ENCODE measurements around the gene IDS.
"Not testable (repeated sequence)": the region's sequence is repeated elsewhere in the genome, so short reads cannot be mapped to it uniquely, and the experiment has no call there.

IDS gene

GRCh38 chrX:149504226-149504914 is 736 bp downstream of the IDS start:
- no peak for DNase-seq (ENCODE audit: low read depth)
- H3K4me3 ChIP-seq (ENCODE audit: low read depth, low read length): peak overlapping the region; percentile 79
- TF ChIP-seq CTCF (IDR thresholded peaks at IDR 0.05; ENCODE audit: low read depth, low read length, missing control alignments): peak; percentile 69

GRCh38 chrX:149503446-149503845 is 1.7 kb downstream of the IDS start:
- not testable (repeated sequence) for H3K4me3 ChIP-seq (ENCODE audit: low read depth, low read length); DNase-seq (ENCODE audit: low read depth)

- DNase-seq (ENCODE audit: low read depth); H3K4me3 ChIP-seq (ENCODE audit: low read depth, low read length): not testable (repeated sequence)
These were observed 2.2 kb downstream of the IDS start for GRCh38 chrX:149502923-149503322.

GRCh38 chrX:149499766-149500165 is 5.3 kb downstream of the IDS start:
- no peak overlapping the region for H3K4me3 ChIP-seq (ENCODE audit: low read depth, low read length)
- no peak for TF ChIP-seq CTCF (IDR thresholded peaks at IDR 0.05; ENCODE audit: low read depth, low read length, missing control alignments)
- DNase-seq (ENCODE audit: low read depth): no peak

- no peak for DNase-seq (ENCODE audit: low read depth)
- H3K4me3 ChIP-seq (ENCODE audit: low read depth, low read length): no peak overlapping the region
- TF ChIP-seq CTCF (IDR thresholded peaks at IDR 0.05; ENCODE audit: low read depth, low read length, missing control alignments): no peak
These were observed 6.3 kb downstream of the IDS start for GRCh38 chrX:149498767-149499166.

- no peak for TF ChIP-seq CTCF (IDR thresholded peaks at IDR 0.05; ENCODE audit: low read depth, low read length, missing control alignments)
- DNase-seq (ENCODE audit: low read depth): no peak
- H3K4me3 ChIP-seq (ENCODE audit: low read depth, low read length): no peak overlapping the region
These were observed 7.5 kb downstream of the IDS start for GRCh38 chrX:149497626-149498025.

GRCh38 chrX:149497054-149497453 is 8.1 kb downstream of the IDS start:
- H3K4me3 ChIP-seq (ENCODE audit: low read depth, low read length): no peak overlapping the region
- no peak for DNase-seq (ENCODE audit: low read depth)
- no peak for TF ChIP-seq CTCF (IDR thresholded peaks at IDR 0.05; ENCODE audit: low read depth, low read length, missing control alignments)

- TF ChIP-seq CTCF (IDR thresholded peaks at IDR 0.05; ENCODE audit: low read depth, low read length, missing control alignments): no peak
- no peak for DNase-seq (ENCODE audit: low read depth)
These were observed 9.5 kb downstream of the IDS start for GRCh38 chrX:149495573-149496071.

More at GRCh38 chrX:149495573-149496071, 9.5 kb downstream of the IDS start:
- no peak overlapping the region for H3K4me3 ChIP-seq (ENCODE audit: low read depth, low read length)
